A673 (cell line): ENCODE data around the gene SPHK1. TPM values are rescaled to one million over a fixed set of nuclear protein-coding genes. Genes with fewer than 3 reads are reported as not detected.

Source experiments
- BruUV-seq: library from RNA; stranded (reverse); fragments of 400-500 nt; replicated peaks from 2 replicates; lab custom pipeline; 2021; lab: Mats Ljungman, UMichigan
- CTCF ChIA-PET: fragments of 300-600 bp; sonication (Branson Sonifier 250); formaldehyde crosslinking; loops from one replicate; lab custom pipeline; 2022; ENCODE audit warnings: antibody characterized with exemption; lab: Charles Lee
- POLR2A ChIA-PET: fragments of 300-600 bp; sonication (Branson Sonifier 250); formaldehyde crosslinking; loops from one replicate; lab custom pipeline; 2022; ENCODE audit warnings: antibody characterized with exemption; ENCODE audit not compliant: low non-redundant PET; lab: Charles Lee
- DNase-seq: peaks from one replicate; pipeline ENCODE4 v3.0.0-alpha.2; 2015; ENCODE audit warnings: low spot score
- H3K27ac ChIP-seq: fragments of 200-600 bp; sonication (generic); 2 replicates; pipeline ENCODE4 v1.5.1; 2016; ENCODE audit warnings: mixed run types, low read depth, mild to moderate bottlenecking, mixed read lengths, antibody characterized with exemption, low read length; ENCODE audit not compliant: poor library complexity, severe bottlenecking
- H3K27me3 ChIP-seq: fragments of 200-600 bp; sonication (generic); replicated peaks from 2 replicates; pipeline ENCODE4 v1.6.1; 2017; ENCODE audit warnings: mixed run types, low read depth, mild to moderate bottlenecking, mixed read lengths, antibody characterized with exemption, low read length; ENCODE audit not compliant: insufficient read depth, poor library complexity
- H3K36me3 ChIP-seq: fragments of 200-600 bp; sonication (generic); 2 replicates; pipeline ENCODE4 v1.6.1; 2016; ENCODE audit warnings: mixed run types, mild to moderate bottlenecking, mixed read lengths, antibody characterized with exemption, low read length; ENCODE audit not compliant: insufficient read depth, poor library complexity, severe bottlenecking
- H3K4me1 ChIP-seq: fragments of 200-600 bp; sonication (generic); 2 replicates; pipeline ENCODE4 v1.6.1; 2017; ENCODE audit warnings: mixed run types, mild to moderate bottlenecking, mixed read lengths, antibody characterized with exemption, low read length; ENCODE audit not compliant: insufficient read depth, poor library complexity, severe bottlenecking
- H3K4me3 ChIP-seq: fragments of 200-600 bp; sonication (generic); 2 replicates; pipeline ENCODE4 v1.5.1; 2016; ENCODE audit warnings: low read depth, mixed run types, mild to moderate bottlenecking, mixed read lengths, low read length; ENCODE audit not compliant: poor library complexity, severe bottlenecking
- H3K9me3 ChIP-seq: fragments of 200-600 bp; sonication (generic); 2 replicates; pipeline ENCODE4 v1.6.1; 2016; ENCODE audit warnings: mixed run types, low read depth, mild to moderate bottlenecking, mixed read lengths, antibody characterized with exemption, low read length; ENCODE audit not compliant: poor library complexity, severe bottlenecking
- EZH2 ChIP-seq: fragments of 200-600 bp; sonication (generic); IDR thresholded peaks from 2 replicates; pipeline ENCODE4 v1.6.1; 2017; ENCODE audit warnings: borderline replicate concordance, low read depth, mild to moderate bottlenecking, mixed read lengths, antibody characterized with exemption, low read length; ENCODE audit not compliant: poor library complexity, severe bottlenecking
- intact Hi-C: fragments of 100-400 bp; cut with micrococcal nuclease; formaldehyde crosslinking; loops from one replicate; pipeline ENCODE4 v1.10.0; 2022; ENCODE audit not compliant: unreplicated experiment
- total RNA-seq: library from RNA; stranded (reverse); gene quantifications from 2 replicates; pipeline ENCODE4 v1.2.3, GENCODE V29; 2021
- TF ChIP-seq, protein P1 (sequence below): fragments of 300-800, 200-600 bp; sonication (generic); conservative IDR thresholded peaks from 2 replicates; pipeline ENCODE4 v1.5.1; 2017; ENCODE audit warnings: low read depth, mild to moderate bottlenecking, antibody characterized with exemption, low read length, moderate library complexity, mixed read lengths

Gene SPHK1
- total RNA-seq, 1 experiment from 2014 or later, result 0.54 TPM

DNA sequence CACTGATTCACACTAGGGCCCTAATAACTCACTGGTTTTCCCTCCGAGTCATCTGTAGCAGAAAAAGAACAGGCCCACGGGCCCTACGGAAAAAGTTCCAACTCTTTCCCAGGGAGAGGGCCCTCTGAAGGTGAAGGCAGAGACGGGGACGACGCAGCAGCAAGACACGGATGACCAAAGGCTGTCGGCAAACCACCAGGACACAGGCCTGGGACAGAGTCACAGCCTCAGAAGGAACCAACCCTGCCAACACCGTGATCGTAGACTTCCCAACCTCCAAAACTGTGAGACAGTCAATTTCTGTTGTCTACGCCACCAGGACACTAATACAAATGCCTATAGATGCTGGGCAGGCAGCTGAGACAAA lies 5.2 kb upstream of the SPHK1 start:
- CTCF ChIA-PET, result no interaction called here

GRCh38 chr17:76379646-76380376 lies 4.6 kb upstream of the SPHK1 start:
- no peak for DNase-seq
- Histone ChIP-seq H3K4me1 (peaks cover 12% of the 10 kb centered on the region), H3K4me3 (no peak overlapping the region), H3K27ac (no peak overlapping the region), H3K36me3 (no peaks in the 10 kb centered on the region), H3K27me3 (peaks cover 10% of the 10 kb centered on the region), H3K9me3 (no peaks in the 10 kb centered on the region)
- BruUV-seq, result no TSS peak
- CTCF ChIA-PET, result interaction anchor here (0.7 kb wide), 1 partner anchor 18 kb away, joined by 5 read pairs; no protein-coding TSS in a partner anchor
- POLR2A ChIA-PET, result no interaction called here
- intact Hi-C loops, result no loop called here
- no peak for TF ChIP-seq EZH2
- TF ChIP-seq, protein P1, sequence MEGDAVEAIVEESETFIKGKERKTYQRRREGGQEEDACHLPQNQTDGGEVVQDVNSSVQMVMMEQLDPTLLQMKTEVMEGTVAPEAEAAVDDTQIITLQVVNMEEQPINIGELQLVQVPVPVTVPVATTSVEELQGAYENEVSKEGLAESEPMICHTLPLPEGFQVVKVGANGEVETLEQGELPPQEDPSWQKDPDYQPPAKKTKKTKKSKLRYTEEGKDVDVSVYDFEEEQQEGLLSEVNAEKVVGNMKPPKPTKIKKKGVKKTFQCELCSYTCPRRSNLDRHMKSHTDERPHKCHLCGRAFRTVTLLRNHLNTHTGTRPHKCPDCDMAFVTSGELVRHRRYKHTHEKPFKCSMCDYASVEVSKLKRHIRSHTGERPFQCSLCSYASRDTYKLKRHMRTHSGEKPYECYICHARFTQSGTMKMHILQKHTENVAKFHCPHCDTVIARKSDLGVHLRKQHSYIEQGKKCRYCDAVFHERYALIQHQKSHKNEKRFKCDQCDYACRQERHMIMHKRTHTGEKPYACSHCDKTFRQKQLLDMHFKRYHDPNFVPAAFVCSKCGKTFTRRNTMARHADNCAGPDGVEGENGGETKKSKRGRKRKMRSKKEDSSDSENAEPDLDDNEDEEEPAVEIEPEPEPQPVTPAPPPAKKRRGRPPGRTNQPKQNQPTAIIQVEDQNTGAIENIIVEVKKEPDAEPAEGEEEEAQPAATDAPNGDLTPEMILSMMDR, result no peak

More for the DNA sequence above, 5.2 kb upstream of the SPHK1 start:
- Histone ChIP-seq H3K36me3 (no peaks in the 10 kb centered on the region), H3K4me1 (peaks cover 11% of the 10 kb centered on the region), H3K27ac (no peak overlapping the region), H3K27me3 (peaks cover 6% of the 10 kb centered on the region), H3K4me3 (no peak overlapping the region), H3K9me3 (no peaks in the 10 kb centered on the region)
- BruUV-seq, result no TSS peak
- POLR2A ChIA-PET, result no interaction called here
- intact Hi-C loops, result no loop called here
- no peak for DNase-seq
- TF ChIP-seq, protein P1, result no peak
- no peak for TF ChIP-seq EZH2

- H3K9me3 ChIP-seq, result no peaks in the 10 kb centered on the region
These were observed 2.6 kb upstream of the SPHK1 start for GRCh38 chr17:76381633-76382350.

More at GRCh38 chr17:76381633-76382350, 2.6 kb upstream of the SPHK1 start:
- no peak for TF ChIP-seq EZH2
- TF ChIP-seq, protein P1, result no peak
- no peak overlapping the region for H3K4me3 ChIP-seq
- H3K36me3 ChIP-seq, result no peaks in the 10 kb centered on the region
- peaks cover 24% of the 10 kb centered on the region for H3K4me1 ChIP-seq
- ChIA-PET CTCF (no interaction called here), POLR2A (no interaction called here)
- DNase-seq, result no peak
- no TSS peak for BruUV-seq
- H3K27ac ChIP-seq, result no peak overlapping the region
- intact Hi-C loops, result no loop called here
- peaks cover 19% of the 10 kb centered on the region for H3K27me3 ChIP-seq
